HepG2 (cell line): ENCODE data around the gene MAP2K7. TPM values are rescaled to one million over a fixed set of nuclear protein-coding genes. Genes with fewer than 3 reads are reported as not detected.
A peak's percentile ranks its signal among the peaks of the same experiment; 100 is the strongest.

Experiments
- ARNT2 ChIP-seq: sonication (generic); formaldehyde crosslinking; IDR thresholded peaks from 2 replicates; pipeline ENCODE4 v1.8.0; 2022; ENCODE audit warnings: mild to moderate bottlenecking, low read depth, missing genetic modification reagents, moderate library complexity
- HNF4G ChIP-seq, 2 experiments: sonication (generic) in 1 of 2; formaldehyde crosslinking in 1 of 2; IDR thresholded peaks; 2 replicates each; pipeline versions ENCODE4 v1.4.0 to v1.6.1; 2011 to 2020; ENCODE audit warnings: borderline replicate concordance in 2 of 2, low read depth in 2 of 2, mild to moderate bottlenecking in 2 of 2, low read length in 1 of 2, missing genetic modification reagents in 1 of 2, moderate library complexity in 1 of 2
- JARID2 ChIP-seq: sonication (generic); formaldehyde crosslinking; IDR thresholded peaks from 2 replicates; pipeline ENCODE4 v1.8.1; 2023; ENCODE audit warnings: missing genetic modification reagents, inconsistent platforms; ENCODE audit not compliant: insufficient replicate concordance
- MIER2 ChIP-seq: IDR thresholded peaks from 2 replicates; pipeline ENCODE4 v1.6.1; 2016; ENCODE audit warnings: missing biosample characterization, missing genetic modification reagents
- NFIB ChIP-seq: sonication (generic); formaldehyde crosslinking; IDR thresholded peaks from 2 replicates; pipeline ENCODE4 v1.9.0; 2021; ENCODE audit warnings: missing genetic modification reagents, mild to moderate bottlenecking, borderline replicate concordance
- NFRKB ChIP-seq: fragments of 450-650 bp; IDR thresholded peaks from 2 replicates; pipeline ENCODE4 v1.6.1; 2017
- PHB2 ChIP-seq: fragments of 450-650 bp; IDR thresholded peaks from 2 replicates; pipeline ENCODE4 v1.6.1; 2018; ENCODE audit not compliant: partially characterized antibody
- PRDM4 ChIP-seq: sonication (generic); formaldehyde crosslinking; IDR thresholded peaks from 2 replicates; pipeline ENCODE4 v1.9.0; 2021; ENCODE audit warnings: missing genetic modification reagents, borderline replicate concordance
- SMARCC2 ChIP-seq: fragments of 450-650 bp; IDR thresholded peaks from 2 replicates; pipeline ENCODE4 v1.6.1; 2017; ENCODE audit warnings: antibody characterized with exemption, mild to moderate bottlenecking
- SMYD3 ChIP-seq: sonication (generic); formaldehyde crosslinking; IDR thresholded peaks from 2 replicates; pipeline ENCODE4 v1.8.1; 2023; ENCODE audit warnings: mild to moderate bottlenecking, missing genetic modification reagents
- SP4 ChIP-seq: sonication (generic); formaldehyde crosslinking; IDR thresholded peaks from 2 replicates; pipeline ENCODE4 v1.8.1; 2023; ENCODE audit warnings: mild to moderate bottlenecking, missing genetic modification reagents
- STAT6 ChIP-seq: sonication (generic); formaldehyde crosslinking; IDR thresholded peaks from 2 replicates; pipeline ENCODE4 v1.4.0; 2020; ENCODE audit warnings: missing genetic modification reagents, mild to moderate bottlenecking, borderline replicate concordance
- TBX2 ChIP-seq: sonication (generic); formaldehyde crosslinking; IDR thresholded peaks from 2 replicates; pipeline ENCODE4 v1.5.0; 2020; ENCODE audit warnings: missing genetic modification reagents, mild to moderate bottlenecking, borderline replicate concordance
- TBX3 ChIP-seq: fragments of 450-650 bp; IDR thresholded peaks from 2 replicates; pipeline ENCODE4 v1.6.1; 2017; ENCODE audit warnings: antibody characterized with exemption, mild to moderate bottlenecking, inconsistent platforms, borderline replicate concordance
- ZFP90 ChIP-seq: sonication (generic); formaldehyde crosslinking; IDR thresholded peaks from 2 replicates; pipeline ENCODE4 v1.8.0; 2022; ENCODE audit warnings: missing genetic modification reagents, mild to moderate bottlenecking, inconsistent platforms, borderline replicate concordance
- ZNF430 ChIP-seq: sonication (generic); formaldehyde crosslinking; IDR thresholded peaks from 2 replicates; pipeline ENCODE4 v1.9.0; 2021; ENCODE audit warnings: mild to moderate bottlenecking, missing genetic modification reagents
- ZNF605 ChIP-seq: sonication (generic); formaldehyde crosslinking; IDR thresholded peaks from 2 replicates; pipeline ENCODE4 v1.8.0; 2022; ENCODE audit warnings: mild to moderate bottlenecking, missing genetic modification reagents
- ZNF850 ChIP-seq: sonication (generic); formaldehyde crosslinking; conservative IDR thresholded peaks from 2 replicates; pipeline ENCODE4 v1.9.0; 2021; ENCODE audit warnings: mild to moderate bottlenecking, missing genetic modification reagents
- polyA plus RNA-seq, 8 experiments: library from polyadenylated mRNA; depleted of rRNA in 3 of 8; stranded (reverse) in 7 of 8; unstranded in 1 of 8; fragments of >200 nt; fragmentation: Illumina TruSeq in 4 of 8; extraction: Trizol in 4 of 8; gene quantifications; 2 replicates each; pipeline versions ENCODE4 v1.2.1 to v1.2.3, GENCODE V29; 2011 to 2016; ENCODE audit warnings: low read depth in 4 of 8, missing spikeins in 1 of 8, mixed read lengths in 1 of 8; ENCODE audit not compliant: insufficient read depth in 1 of 8
- total RNA-seq, 5 experiments: library from RNA; depleted of rRNA; stranded (reverse); fragments of >200 nt; fragmentation: Illumina TruSeq; extraction: Trizol; gene quantifications; 2 replicates each; pipeline ENCODE4 v1.2.3, GENCODE V29; 2016; ENCODE audit warnings: low read depth in 1 of 5
- TF ChIP-seq, protein P1 (sequence below): sonication (generic); formaldehyde crosslinking; IDR thresholded peaks from 2 replicates; pipeline ENCODE4 v1.4.0; 2020; ENCODE audit warnings: missing genetic modification reagents, borderline replicate concordance
- TF ChIP-seq, protein P2 (sequence below): sonication (generic); formaldehyde crosslinking; IDR thresholded peaks from 2 replicates; pipeline ENCODE4 v1.4.0; 2020; ENCODE audit warnings: mild to moderate bottlenecking, missing genetic modification reagents

The MAP2K7 gene
- total and polyA plus RNA-seq, 2 of the 13 experiments (the other 11 are each of a cell fraction or from before 2014, with no cell fraction given) = 9.0 to 10.8 TPM

GRCh38 chr19:7903244-7904073 is at the start of gene MAP2K7 (continued):
- no peak; the same call in 1 of the 2 replicates for TF ChIP-seq STAT6
- TF ChIP-seq ARNT2 (CRISPR knock-in tag) = peak; percentile 83
- TF ChIP-seq ZNF850 = no peak
- peak; percentile 67 for TF ChIP-seq TBX2 (CRISPR knock-in tag)
- peak; percentile 95 for TF ChIP-seq ZNF605 (CRISPR knock-in tag)
- TF ChIP-seq PRDM4 (CRISPR knock-in tag) = no peak
- TF ChIP-seq, protein P1, sequence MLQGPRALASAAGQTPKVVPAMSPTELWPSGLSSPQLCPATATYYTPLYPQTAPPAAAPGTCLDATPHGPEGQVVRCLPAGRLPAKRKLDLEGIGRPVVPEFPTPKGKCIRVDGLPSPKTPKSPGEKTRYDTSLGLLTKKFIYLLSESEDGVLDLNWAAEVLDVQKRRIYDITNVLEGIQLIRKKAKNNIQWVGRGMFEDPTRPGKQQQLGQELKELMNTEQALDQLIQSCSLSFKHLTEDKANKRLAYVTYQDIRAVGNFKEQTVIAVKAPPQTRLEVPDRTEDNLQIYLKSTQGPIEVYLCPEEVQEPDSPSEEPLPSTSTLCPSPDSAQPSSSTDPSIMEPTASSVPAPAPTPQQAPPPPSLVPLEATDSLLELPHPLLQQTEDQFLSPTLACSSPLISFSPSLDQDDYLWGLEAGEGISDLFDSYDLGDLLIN (CRISPR knock-in tag) = no peak
- TF ChIP-seq NFIB (CRISPR knock-in tag) = no peak
- peak; percentile 79 for TF ChIP-seq ZNF430 (CRISPR knock-in tag)
- 0 out of 2 replicates have a peak, but pooled peaks have one; percentile 83 for TF ChIP-seq ZFP90 (CRISPR knock-in tag)
- peak; percentile 47 for TF ChIP-seq JARID2 (CRISPR knock-in tag)
- no peak for TF ChIP-seq NFRKB
- peak; percentile 69; the same call in 1 of the 2 replicates for TF ChIP-seq SP4 (CRISPR knock-in tag)
- no peak for TF ChIP-seq HNF4G (IDR thresholded peaks at IDR 0.05; ENCODE audit: borderline replicate concordance, low read depth, low read length)
- 0 out of 2 replicates have a peak, but pooled peaks have one; percentile 10 for TF ChIP-seq HNF4G (CRISPR knock-in tag; IDR thresholded peaks at IDR 0.05; ENCODE audit: borderline replicate concordance, low read depth)
- TF ChIP-seq SMYD3 = no peak; the same call in 1 of the 2 replicates
- TF ChIP-seq TBX3 = no peak
- no peak for TF ChIP-seq MIER2
- TF ChIP-seq PHB2 = no peak
- TF ChIP-seq, protein P2, sequence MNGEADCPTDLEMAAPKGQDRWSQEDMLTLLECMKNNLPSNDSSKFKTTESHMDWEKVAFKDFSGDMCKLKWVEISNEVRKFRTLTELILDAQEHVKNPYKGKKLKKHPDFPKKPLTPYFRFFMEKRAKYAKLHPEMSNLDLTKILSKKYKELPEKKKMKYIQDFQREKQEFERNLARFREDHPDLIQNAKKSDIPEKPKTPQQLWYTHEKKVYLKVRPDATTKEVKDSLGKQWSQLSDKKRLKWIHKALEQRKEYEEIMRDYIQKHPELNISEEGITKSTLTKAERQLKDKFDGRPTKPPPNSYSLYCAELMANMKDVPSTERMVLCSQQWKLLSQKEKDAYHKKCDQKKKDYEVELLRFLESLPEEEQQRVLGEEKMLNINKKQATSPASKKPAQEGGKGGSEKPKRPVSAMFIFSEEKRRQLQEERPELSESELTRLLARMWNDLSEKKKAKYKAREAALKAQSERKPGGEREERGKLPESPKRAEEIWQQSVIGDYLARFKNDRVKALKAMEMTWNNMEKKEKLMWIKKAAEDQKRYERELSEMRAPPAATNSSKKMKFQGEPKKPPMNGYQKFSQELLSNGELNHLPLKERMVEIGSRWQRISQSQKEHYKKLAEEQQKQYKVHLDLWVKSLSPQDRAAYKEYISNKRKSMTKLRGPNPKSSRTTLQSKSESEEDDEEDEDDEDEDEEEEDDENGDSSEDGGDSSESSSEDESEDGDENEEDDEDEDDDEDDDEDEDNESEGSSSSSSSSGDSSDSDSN (CRISPR knock-in tag) = peak; percentile 36; the same call in 1 of the 2 replicates
- TF ChIP-seq SMARCC2 = no peak
